Nephron (organoid): Measurements from ENCODE around the gene ITGA11.

Experiments used
- H3K27ac Mint-ChIP-seq, 3 experiments: 2 replicates each; pipeline ENCODE4 v1.8.0; 2020; ENCODE audit warnings: mixed read lengths in 3 of 3, mild to moderate bottlenecking in 2 of 3, moderate library complexity in 1 of 3
- H3K27me3 Mint-ChIP-seq: 2 replicates; pipeline ENCODE4 v1.8.0; 2021; ENCODE audit warnings: low read depth, mild to moderate bottlenecking, moderate library complexity, mixed read lengths
- H3K36me3 Mint-ChIP-seq: 2 replicates; pipeline ENCODE4 v1.8.0; 2020; ENCODE audit warnings: low read depth, mixed read lengths
- H3K4me1 Mint-ChIP-seq: 2 replicates; pipeline ENCODE4 v1.8.0; 2020; ENCODE audit warnings: mixed read lengths
- H3K4me3 Mint-ChIP-seq, 3 experiments: 2 replicates each; pipeline ENCODE4 v1.8.0; 2020; ENCODE audit warnings: mild to moderate bottlenecking in 3 of 3, mixed read lengths in 3 of 3, moderate library complexity in 2 of 3
- H3K9me3 Mint-ChIP-seq: 2 replicates; pipeline ENCODE4 v1.8.0; 2020; ENCODE audit warnings: mixed read lengths
- TF ChIP-seq, protein P1 (sequence below), 3 experiments: fragments of 200-600 bp; sonication (generic); IDR thresholded peaks; one replicate each; pipeline ENCODE4 v1.5.0; 2021; ENCODE audit warnings: antibody characterized with exemption in 3 of 3; ENCODE audit not compliant: unreplicated experiment in 3 of 3

ITGA11 gene

DNA sequence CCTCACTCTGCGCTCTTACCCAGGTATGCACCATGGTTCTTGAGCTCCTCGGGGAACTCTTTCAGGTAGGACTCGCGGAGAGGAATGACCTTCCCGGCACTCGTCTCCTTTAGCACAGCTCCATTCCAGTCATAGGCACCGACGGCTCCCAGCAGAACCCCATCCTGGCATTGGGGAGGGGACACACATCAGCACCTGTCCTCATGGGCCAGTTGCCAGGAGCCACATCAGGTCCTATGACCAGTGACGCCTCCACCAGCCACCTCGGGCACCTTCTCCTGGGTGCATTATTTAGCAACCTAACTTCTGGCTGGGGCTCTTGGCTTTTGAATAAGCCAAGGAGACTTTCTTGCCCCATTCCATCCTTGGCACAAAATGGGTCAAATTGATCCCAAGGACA, 92.5 kb downstream of the ITGA11 start:
- H3K4me3 Mint-ChIP-seq = no peak overlapping the region
- no peaks in the 10 kb centered on the region for H3K36me3 Mint-ChIP-seq
- H3K4me1 Mint-ChIP-seq = peaks cover 61% of the 10 kb centered on the region
- H3K9me3 Mint-ChIP-seq = no peaks in the 10 kb centered on the region
- TF ChIP-seq, protein P1, sequence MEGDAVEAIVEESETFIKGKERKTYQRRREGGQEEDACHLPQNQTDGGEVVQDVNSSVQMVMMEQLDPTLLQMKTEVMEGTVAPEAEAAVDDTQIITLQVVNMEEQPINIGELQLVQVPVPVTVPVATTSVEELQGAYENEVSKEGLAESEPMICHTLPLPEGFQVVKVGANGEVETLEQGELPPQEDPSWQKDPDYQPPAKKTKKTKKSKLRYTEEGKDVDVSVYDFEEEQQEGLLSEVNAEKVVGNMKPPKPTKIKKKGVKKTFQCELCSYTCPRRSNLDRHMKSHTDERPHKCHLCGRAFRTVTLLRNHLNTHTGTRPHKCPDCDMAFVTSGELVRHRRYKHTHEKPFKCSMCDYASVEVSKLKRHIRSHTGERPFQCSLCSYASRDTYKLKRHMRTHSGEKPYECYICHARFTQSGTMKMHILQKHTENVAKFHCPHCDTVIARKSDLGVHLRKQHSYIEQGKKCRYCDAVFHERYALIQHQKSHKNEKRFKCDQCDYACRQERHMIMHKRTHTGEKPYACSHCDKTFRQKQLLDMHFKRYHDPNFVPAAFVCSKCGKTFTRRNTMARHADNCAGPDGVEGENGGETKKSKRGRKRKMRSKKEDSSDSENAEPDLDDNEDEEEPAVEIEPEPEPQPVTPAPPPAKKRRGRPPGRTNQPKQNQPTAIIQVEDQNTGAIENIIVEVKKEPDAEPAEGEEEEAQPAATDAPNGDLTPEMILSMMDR (IDR thresholded peaks at IDR 0.05; ENCODE audit: unreplicated experiment in 3 of 3) = no peak
- peaks cover 15% of the 10 kb centered on the region for H3K27me3 Mint-ChIP-seq
- H3K27ac Mint-ChIP-seq = no peak overlapping the region

DNA sequence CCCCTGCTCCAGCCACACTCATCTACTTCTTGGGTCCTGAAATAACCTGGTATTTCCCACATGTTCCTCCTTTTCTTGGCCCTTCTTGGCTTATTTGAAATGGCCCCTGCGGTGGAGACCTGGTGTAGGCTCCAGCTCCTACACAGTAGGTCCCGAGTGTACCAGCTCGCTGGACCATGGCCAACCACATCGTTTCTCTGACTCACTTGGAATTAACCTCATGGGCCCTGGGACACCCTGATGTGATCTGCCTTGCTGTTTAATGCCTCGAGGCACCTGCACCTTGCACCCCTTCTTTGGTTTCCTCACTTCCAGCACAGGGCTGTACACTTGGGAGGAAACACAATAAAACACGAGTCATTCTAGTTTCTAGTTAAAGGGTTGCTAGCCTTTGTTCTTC, 94.1 kb downstream of the ITGA11 start:
- Mint-ChIP-seq H3K27ac (no peak overlapping the region), H3K4me1 (peaks cover 56% of the 10 kb centered on the region), H3K9me3 (no peaks in the 10 kb centered on the region), H3K4me3 (no peak overlapping the region), H3K27me3 (peaks cover 16% of the 10 kb centered on the region), H3K36me3 (no peaks in the 10 kb centered on the region)
- TF ChIP-seq, protein P1 (IDR thresholded peaks at IDR 0.05; ENCODE audit: unreplicated experiment in 3 of 3) = no peak

DNA sequence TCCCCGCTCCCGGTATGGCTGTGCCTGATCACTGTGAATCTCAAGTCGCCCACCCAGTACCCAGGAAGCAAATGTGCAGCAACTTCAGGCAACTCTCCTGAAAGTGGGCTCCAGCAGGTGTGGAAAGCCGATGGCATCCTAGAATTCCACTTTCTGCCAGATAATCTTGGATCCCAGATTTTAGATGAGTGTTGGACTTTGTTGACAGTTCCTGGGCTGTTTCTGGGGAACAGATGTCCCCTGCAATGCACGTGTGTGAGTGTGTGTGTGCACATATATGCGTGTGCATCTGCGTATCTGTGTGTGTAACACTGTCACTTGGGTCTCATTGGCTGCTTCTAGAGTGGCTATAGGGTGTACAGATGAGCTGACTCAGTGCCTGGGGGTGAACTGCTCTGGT, 95.4 kb downstream of the ITGA11 start:
- TF ChIP-seq, protein P1 (IDR thresholded peaks at IDR 0.05; ENCODE audit: unreplicated experiment in 3 of 3) = no peak

DNA sequence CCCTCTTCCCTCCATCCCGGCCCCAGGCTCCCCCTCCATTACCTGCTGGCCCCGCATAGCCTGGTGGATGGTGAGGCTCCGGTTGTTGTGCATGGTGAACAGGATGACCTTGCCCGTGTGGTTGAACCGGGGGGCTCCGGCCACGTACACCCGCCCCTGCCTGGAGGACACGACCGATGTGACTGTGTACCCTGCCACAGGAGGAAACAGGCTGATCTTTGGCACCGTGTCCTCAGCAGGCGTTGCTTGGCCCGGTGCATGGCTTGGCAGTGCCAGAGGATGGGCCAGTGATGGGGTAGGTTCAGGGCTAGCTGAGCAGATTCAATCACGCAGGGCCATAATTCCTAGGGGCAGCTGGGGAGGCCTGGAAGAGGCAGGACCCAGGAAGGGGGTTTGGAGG, 96.3 kb downstream of the ITGA11 start:
- Mint-ChIP-seq H3K4me3 (no peak overlapping the region), H3K36me3 (no peaks in the 10 kb centered on the region), H3K27me3 (peaks cover 20% of the 10 kb centered on the region), H3K27ac (no peak overlapping the region), H3K9me3 (no peaks in the 10 kb centered on the region), H3K4me1 (peaks cover 46% of the 10 kb centered on the region)
- TF ChIP-seq, protein P1 (IDR thresholded peaks at IDR 0.05; ENCODE audit: unreplicated experiment in 3 of 3) = no peak

More for the DNA sequence above, 95.4 kb downstream of the ITGA11 start:
- no peak overlapping the region for H3K27ac Mint-ChIP-seq
- peaks cover 47% of the 10 kb centered on the region for H3K4me1 Mint-ChIP-seq
- H3K27me3 Mint-ChIP-seq = peaks cover 16% of the 10 kb centered on the region
- H3K9me3 Mint-ChIP-seq = no peaks in the 10 kb centered on the region
- H3K36me3 Mint-ChIP-seq = no peaks in the 10 kb centered on the region
- H3K4me3 Mint-ChIP-seq = no peak overlapping the region

DNA sequence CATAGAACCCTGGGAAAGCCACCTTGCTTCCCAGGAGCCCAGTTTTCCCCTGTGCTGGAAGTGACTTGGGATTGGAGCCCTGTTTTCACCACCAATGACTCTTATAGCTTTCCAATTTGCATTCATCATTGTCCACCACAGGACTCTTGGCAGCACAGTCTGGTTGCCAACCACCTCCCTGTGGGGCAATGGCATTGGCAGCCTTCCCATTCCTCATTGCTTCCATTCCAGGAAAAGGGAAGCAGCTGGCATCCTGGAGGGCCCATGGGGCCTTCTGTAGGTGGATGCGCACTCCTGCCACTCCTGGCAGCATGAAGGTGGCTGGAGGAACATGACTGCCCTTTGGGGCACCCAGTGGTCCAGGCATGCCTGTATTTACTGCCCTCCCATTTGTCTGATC, 96.7 kb downstream of the ITGA11 start:
- Mint-ChIP-seq H3K27me3 (peaks cover 20% of the 10 kb centered on the region), H3K36me3 (no peaks in the 10 kb centered on the region), H3K4me1 (peaks cover 46% of the 10 kb centered on the region), H3K27ac (no peak overlapping the region), H3K9me3 (no peaks in the 10 kb centered on the region), H3K4me3 (no peak overlapping the region)
- TF ChIP-seq, protein P1 (IDR thresholded peaks at IDR 0.05; ENCODE audit: unreplicated experiment in 3 of 3) = no peak

DNA sequence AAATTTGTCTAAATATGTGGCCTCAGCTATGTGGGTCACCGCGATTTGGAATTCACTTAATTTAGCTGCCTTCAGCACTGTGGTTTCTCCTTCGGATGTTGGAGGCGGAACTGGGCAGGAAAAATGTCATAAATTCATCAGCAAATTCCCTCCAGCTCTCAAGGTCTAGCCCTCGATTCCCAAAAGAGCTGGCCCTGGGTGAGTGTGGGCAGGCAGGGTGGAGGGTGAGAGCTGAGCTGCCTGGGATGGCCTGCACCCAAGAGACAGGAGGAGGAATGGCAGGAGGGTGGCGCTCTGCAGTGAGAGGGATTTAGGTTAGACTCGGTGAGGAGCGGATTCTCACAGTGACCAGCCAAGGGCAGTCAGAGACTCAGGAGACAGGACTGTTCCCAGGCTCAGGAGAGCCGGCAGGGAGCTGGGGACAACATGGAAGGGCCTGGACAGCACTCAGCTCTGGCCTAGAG, 97.3 kb downstream of the ITGA11 start:
- H3K9me3 Mint-ChIP-seq = no peaks in the 10 kb centered on the region
- H3K4me1 Mint-ChIP-seq = peaks cover 46% of the 10 kb centered on the region
- H3K4me3 Mint-ChIP-seq = peak overlapping the region in 2 of 3 experiments; percentile 3 to 16
- H3K36me3 Mint-ChIP-seq = no peaks in the 10 kb centered on the region
- TF ChIP-seq, protein P1 (IDR thresholded peaks at IDR 0.05; ENCODE audit: unreplicated experiment in 3 of 3) = no peak
- peak overlapping the region; percentile 47 to 73 (median 57) for H3K27ac Mint-ChIP-seq
- H3K27me3 Mint-ChIP-seq = peaks cover 14% of the 10 kb centered on the region
